HG02943 (cell line): ENCODE data around the gene MECR.

ENCODE experiments used
- ATAC-seq: cut with Tn5 transposase; IDR thresholded peaks from one replicate; pipeline ENCODE4 v1.9.1; 2021; ENCODE audit warnings: mild to moderate bottlenecking, low read depth, moderate library complexity; ENCODE audit not compliant: unreplicated experiment

MECR gene

GRCh38 chr1:29230553-29231378 lies at the start of gene MECR:
Gene MECR (minus strand): TSS chr1:29230934. CDS start chr1:29230906, 28 bp downstream.
- ATAC-seq: no peak

GRCh38 chr1:29279951-29280391 lies 49.2 kb upstream of the MECR start:
- no peak for ATAC-seq

- ATAC-seq: no peak
Measured at GRCh38 chr1:29279406-29279805, 48.7 kb upstream of the MECR start.

- no peak for ATAC-seq
Measured at GRCh38 chr1:29278124-29278523, 47.4 kb upstream of the MECR start.

DNA sequence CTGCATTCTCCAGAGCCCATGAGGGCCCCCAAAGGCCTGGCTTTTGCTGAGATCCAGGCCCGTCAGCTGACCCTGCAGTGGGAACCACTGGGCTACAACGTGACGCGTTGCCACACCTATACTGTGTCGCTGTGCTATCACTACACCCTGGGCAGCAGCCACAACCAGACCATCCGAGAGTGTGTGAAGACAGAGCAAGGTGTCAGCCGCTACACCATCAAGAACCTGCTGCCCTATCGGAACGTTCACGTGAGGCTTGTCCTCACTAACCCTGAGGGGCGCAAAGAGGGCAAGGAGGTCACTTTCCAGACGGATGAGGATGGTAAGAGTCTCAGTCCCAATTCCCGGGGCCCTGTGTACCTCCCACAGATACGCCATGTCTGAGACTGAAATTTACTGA lies 44.7 kb upstream of the MECR start:
- no peak for ATAC-seq

DNA sequence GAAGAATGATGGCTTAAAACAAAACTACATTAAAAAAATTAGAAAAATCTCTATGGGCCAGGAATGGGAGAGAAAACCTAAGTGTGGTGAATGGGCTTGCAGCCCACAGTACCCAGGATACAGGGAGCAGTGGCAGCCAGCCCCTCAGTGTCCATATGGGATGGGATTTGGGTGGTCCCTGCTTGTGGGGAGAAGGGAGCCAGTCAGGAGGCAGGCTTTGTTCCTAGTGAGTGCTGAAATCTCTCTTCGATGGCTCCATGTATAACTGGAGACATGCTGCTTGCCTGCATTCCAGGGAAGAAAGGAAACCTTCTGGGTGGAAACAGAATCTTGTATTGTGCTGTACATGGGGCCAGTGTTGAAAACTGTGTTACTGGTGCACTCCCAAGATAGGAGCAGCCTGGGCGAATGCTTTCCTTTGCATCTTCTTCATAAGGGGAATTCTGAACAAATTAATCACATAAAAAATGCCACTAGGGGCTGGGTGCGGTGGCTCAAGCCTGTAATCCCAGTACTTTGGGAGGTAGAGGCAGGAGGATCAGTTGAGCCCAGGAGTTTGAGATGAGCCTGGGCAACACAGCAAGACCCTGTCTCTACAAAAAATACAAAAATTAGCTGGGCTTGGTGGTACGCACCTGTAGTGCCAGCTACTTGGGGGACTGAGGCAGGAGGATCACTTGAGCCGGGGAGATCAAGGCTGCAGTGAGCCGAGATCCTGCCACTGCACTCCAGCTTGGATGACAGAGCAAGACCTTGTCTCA lies 41.6 kb upstream of the MECR start:
- no peak for ATAC-seq

DNA sequence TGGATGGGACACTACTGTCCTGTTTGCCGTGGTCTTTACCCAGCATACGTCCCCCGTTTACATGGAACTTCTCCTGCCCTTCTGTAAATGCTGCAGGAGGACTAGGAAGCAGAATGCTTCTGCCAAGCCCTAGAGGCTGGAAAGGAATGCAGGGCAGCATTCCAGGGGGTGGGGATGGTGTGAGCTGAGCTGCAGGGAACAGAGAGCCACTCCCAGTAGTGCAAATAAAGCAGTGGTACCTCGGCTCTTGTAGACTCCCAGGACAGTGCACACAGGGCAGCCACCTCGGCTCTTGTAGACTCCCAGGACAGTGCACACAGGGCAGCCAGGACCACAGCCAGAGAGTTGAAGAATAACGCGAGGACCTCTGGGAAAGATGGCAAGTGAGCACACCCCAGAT lies 41.0 kb upstream of the MECR start:
- no peak for ATAC-seq

DNA sequence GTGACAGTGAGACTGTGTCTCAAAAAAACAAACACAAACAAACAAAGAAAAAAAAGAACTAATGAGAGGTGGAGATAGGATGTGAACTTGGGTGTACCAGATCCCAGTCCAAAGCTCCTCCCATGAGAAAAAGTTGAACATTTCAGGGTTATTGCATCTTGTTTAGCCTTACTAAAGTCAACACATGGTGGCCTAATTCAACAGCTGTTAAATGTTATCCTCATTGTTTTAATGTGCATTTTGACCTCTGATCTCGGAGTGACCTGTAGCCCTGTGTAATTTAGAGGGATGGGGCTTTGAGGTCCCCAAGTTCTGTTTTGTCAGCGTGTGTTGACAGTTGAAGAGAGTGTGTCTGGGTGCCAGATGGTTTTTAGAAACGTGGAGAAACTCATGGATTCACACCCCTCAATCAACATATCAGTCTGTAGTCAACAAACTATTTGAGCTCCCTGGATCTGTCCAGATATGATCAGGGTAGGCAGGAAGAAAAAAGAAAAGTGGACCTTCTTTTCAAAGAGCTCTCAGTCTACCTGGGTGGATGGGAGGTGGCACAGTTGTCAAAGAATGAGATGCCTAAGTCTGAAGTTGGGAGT lies 40.3 kb upstream of the MECR start:
- ATAC-seq: no peak

DNA sequence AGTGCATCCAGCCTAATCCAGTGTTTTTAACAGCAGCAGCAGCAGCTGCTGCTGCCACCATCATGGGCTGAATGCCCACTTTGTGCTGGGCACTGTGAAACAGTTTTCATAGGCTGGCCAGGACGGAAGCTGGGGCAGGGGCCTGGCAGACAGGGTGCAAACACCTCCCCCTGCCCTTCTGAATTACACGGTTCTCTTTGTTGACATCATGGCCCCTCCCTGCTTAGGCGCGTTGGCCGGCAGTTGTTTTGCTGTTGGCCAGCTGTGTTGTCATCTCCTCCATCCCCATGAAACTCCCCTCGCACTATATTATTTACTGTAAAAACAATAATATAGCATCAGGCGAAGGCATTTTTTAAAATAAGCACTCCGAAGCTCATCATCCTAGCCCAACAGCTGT lies 38.6 kb upstream of the MECR start:
- ATAC-seq: no peak

DNA sequence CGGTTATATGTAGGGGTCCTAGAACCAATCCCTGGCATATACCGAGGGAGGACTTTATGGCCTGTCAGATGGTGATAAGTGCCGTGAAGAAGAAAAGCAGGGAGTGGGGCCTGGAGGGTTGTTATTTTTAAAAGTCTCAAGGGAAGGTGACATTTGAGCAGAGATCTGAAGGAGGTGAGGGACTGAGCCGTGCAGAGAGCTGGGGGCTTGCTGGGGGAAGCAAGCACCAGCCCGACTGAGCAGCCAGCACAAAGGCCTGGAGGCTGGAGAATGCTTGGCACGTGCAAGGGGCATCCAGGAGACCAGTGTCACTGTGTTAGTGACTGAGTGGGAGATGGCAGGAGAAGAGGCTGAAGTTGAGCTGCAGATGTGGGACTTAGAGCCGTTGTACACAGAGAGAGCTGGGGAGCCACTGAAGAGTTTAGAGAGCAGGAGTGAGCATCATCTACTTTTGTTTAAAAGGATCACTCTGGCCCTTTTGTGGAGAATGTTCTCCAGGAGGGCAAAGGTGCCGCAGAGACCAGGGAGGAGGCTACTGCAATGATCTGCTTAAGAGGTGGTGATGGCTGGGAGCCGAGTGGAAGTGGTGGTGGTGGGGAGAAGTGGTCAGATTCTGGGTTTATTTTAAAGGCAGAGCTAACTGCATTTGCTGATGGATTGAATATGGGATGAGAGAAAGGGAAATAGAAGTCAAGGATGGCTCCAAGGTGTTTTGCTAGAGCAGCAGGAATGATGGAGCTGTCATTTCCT lies 36.8 kb upstream of the MECR start:
- no peak for ATAC-seq

GRCh38 chr1:29266912-29267311 lies 36.2 kb upstream of the MECR start:
- ATAC-seq: no peak

DNA sequence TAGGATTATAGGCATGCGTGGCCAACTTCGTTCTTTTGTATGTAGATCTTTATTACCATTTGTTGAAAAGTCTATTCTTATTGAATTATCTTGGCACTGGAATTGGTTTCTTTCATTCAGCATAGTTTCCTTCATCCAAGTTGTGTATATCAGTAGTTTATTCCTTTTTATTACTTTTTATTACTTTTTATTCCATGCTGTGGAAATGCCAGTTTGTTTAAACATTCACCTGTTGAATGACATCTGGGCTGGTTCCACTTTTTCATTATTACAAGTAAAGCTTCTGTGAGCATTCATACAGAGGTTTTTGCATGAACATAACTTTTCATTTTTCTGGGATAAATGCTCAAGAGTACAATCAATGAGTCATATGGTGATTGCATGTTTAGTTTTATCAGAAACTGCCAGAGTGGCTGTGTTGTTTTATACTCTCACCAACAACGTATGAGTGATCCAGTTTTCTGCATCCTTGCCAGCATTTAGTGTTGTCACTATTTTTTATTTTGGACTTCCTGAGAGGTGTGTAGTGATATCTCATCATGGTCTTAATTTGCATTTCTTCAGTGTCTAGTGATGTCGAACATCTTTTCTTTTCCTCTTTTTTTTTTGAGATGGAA lies 34.1 kb upstream of the MECR start:
- ATAC-seq: no peak

DNA sequence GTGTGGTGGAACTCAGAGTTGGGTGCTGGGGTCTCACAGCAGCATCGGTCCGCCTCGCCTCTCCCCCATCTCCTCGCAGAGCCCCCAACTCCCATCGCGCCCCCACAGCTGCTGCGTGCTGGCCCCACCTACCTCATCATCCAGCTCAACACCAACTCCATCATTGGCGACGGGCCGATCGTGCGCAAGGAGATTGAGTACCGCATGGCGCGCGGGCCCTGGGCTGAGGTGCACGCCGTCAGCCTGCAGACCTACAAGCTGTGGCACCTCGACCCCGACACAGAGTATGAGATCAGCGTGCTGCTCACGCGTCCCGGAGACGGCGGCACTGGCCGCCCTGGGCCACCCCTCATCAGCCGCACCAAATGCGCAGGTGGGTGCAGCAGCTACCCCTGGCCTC lies 29.8 kb upstream of the MECR start:
- no peak for ATAC-seq

- no peak for ATAC-seq
Measured at GRCh38 chr1:29259802-29260441, 29.2 kb upstream of the MECR start.

GRCh38 chr1:29258976-29259801 lies 28.5 kb upstream of the MECR start:
- no peak for ATAC-seq

GRCh38 chr1:29258189-29258975 lies 27.6 kb upstream of the MECR start:
- no peak for ATAC-seq

DNA sequence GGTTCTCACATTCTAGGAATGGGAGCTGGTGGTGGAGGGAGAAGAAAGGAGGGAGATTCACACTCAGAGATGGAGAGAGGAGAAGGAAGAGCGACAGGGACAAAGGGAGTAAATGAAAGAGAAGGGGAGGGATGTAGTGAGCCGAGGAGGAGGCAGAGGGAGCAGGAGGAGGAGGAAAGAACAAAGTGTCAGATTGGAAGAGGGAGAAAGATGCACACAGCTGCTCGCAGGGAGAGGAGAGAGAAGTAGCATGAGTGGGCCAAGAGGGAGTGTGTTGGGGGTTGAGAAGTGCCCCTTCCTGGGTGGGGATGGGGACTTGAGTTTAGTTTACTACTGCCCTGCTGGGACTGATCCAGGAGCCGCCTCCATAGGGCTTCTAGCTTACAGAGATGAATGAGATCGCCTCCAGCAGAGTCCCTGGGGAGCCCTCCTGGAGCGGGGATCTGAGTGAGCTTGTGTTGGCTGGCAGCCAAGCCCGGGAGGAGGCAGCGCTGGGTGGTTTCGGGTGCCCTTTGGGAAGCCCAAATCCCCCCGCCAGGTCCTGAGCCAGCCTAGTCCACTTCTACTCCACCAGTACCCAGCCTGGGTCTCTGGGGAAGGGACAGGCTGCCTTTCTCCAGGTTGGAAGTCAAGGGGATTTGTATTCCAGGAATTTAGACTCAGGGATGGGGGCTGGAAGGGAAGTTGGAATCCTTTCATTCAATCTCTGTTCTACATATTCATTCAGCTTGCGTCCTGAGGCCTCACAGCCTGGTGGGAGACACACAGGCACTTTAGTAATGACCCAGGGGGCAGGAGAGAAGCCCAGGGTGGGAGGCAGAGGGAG lies 26.5 kb upstream of the MECR start:
- ATAC-seq: no peak
